ENCODE measurements around the gene MAP1B. TPM values are rescaled to one million over a fixed set of nuclear protein-coding genes. Genes with fewer than 3 reads are reported as not detected.

The MAP1B gene
- total RNA-seq, 1 experiment from 2014 or later = 45.2 TPM

DNA sequence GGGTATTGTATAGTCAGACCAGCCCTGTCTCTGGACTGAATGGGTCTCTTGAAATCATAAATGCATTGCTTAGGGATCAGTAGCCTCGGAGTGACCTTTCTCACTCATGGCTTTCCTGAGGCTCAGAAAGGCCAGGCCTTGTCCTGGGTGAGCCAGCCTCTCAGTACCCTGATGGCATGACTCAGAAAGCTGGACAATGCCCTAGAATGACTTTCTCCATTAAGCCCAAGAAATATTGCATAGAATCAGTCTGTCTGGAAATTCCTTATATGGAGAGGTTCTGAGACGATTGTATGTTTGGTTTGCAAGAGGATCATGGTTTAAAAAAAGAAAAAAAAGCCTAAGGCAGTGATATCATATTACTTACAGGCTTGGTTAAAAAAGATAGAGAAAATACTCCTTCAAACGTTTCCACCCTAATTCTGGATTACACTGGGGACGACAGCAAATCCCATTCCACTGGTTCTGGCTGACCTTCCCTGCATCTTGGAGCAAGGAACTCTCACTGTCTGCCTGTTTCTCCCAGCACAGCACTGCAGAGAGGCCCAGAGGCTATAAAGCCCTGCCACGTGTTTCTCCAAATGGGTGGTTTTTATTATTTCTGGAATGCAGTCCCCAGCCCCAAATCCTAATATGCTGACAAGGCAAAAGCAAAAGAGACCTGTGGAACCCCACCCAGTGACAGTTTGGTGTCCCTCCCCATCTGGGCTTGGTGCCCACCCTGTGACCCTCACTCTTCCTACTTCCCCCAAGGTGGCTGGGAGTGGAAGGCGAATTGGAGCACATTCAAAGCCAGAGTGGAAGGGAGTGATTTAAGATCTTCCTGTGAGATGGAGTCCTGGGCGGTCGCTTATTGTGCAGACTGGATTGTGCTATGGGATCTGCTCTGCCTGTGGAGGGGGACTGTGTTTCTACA lies 34.4 kb downstream of the MAP1B start:
- no peak overlapping the region for H3K4me3 ChIP-seq
- H3K36me3 ChIP-seq = peaks cover 64% of the 10 kb centered on the region
- DNase-seq = peak; percentile 89
- no peaks in the 10 kb centered on the region for H3K27me3 ChIP-seq
- H3K9me3 ChIP-seq = no peaks in the 10 kb centered on the region

DNA sequence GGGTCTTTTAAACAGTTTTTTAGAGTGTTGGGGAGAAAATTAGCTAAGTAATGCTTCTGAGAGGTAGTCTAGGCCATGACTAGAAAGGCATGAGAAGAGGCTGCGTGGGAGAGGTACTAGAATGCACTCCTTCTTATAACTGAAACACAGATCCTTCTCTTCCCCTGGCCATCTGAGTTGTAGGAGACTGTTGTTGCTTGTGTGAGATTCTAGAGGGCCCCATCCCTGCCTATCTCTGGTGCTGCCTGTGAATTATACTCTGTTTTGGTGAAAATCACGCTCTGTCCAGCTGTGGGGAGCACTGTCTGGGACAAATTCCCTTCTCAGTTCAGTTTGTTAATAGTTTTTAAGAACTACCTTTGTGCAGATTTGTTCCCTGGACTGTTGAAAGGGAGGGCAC lies 37.5 kb downstream of the MAP1B start:
- H3K9me3 ChIP-seq = no peaks in the 10 kb centered on the region
- no peak overlapping the region for H3K4me3 ChIP-seq
- no peaks in the 10 kb centered on the region for H3K27me3 ChIP-seq
- peaks cover 80% of the 10 kb centered on the region for H3K36me3 ChIP-seq
- DNase-seq = no peak

DNA sequence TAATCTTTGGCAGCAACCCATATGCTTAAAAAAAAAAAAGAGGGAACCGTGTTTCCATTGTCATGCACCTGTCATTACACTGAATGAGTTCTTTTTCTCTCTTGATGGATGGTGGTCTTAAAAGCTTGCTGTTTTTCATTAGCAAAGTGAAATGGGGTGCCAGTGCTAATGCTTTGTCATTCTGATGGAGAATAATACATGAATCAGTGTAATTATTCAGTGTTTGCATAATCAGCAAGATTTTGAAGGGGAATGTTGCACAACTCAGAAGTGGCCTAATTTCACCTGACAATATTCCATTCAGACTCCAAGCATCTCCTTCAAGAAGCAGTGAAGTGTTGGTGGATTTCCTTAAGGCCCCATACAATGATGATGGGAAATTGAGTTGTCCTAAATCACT lies 38.1 kb downstream of the MAP1B start:
- no peaks in the 10 kb centered on the region for H3K9me3 ChIP-seq
- H3K27me3 ChIP-seq = no peaks in the 10 kb centered on the region
- no peak overlapping the region for H3K4me3 ChIP-seq
- DNase-seq = no peak
- H3K36me3 ChIP-seq = peaks cover 79% of the 10 kb centered on the region

DNA sequence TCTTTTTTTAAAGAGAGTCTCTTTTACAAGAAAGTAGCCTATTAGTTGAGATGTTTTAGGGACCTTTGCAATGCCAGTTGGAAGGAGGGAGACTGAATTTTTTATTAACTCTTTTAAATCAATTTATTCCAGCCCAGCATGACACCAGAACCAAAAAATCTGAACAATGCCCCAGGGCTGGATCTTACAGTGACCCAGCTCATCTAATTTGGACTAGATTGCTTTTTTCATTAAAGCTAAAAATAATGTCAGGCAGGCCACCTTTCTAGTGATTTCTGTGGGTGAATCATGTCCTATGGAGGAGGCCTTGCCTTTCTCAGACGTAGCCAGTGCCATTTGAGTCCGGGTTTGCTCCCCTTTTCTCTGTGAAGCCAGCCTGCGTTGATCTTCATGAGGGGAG lies 38.8 kb downstream of the MAP1B start:
- peaks cover 79% of the 10 kb centered on the region for H3K36me3 ChIP-seq
- no peak overlapping the region for H3K4me3 ChIP-seq
- no peak for DNase-seq
- H3K9me3 ChIP-seq = no peaks in the 10 kb centered on the region
- H3K27me3 ChIP-seq = no peaks in the 10 kb centered on the region

DNA sequence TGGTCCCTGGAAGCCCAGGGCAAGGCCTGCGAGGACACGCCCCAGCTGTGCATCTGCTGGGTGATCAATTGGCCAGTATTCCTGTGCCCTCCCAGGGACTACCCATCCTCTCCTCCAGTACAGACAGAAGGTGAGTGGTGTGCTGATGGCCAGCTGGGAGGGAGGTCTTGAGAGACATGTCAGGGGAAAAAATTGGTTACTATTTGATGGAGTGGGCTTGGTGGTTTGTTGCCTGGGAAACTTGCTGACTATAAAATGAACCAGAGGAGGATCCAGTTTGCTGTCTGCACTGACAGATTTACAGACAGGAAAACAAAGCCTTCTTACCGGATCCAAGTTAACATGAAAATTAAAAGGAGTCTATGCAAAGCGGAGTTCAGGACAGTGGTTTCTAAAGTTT lies 40.3 kb downstream of the MAP1B start:
- Histone ChIP-seq H3K4me3 (no peak overlapping the region), H3K36me3 (peaks cover 80% of the 10 kb centered on the region), H3K9me3 (no peaks in the 10 kb centered on the region), H3K27me3 (no peaks in the 10 kb centered on the region)
- no peak for DNase-seq

DNA sequence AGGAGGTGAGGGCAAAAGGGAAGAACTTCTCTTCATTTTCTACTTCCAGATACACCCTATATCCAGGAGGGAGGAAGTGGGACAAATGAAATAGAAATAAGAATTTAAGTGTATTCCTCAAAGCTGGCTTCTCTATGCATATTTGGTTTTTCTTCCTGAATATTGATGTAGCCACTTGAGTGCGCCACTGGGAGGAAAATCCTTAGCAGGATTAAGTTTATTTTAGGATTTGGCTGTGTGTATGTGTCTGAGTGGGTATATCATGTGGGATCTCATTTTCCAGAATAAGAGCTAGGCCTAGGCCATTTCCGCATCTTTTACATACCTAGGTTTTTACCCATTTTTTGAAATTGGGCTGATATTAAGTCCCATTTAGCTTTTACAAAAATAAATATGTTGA lies 42.5 kb downstream of the MAP1B start:
- H3K9me3 ChIP-seq = no peaks in the 10 kb centered on the region
- H3K27me3 ChIP-seq = no peaks in the 10 kb centered on the region
- H3K36me3 ChIP-seq = peaks cover 75% of the 10 kb centered on the region
- H3K4me3 ChIP-seq = no peak overlapping the region
- no peak for DNase-seq

DNA sequence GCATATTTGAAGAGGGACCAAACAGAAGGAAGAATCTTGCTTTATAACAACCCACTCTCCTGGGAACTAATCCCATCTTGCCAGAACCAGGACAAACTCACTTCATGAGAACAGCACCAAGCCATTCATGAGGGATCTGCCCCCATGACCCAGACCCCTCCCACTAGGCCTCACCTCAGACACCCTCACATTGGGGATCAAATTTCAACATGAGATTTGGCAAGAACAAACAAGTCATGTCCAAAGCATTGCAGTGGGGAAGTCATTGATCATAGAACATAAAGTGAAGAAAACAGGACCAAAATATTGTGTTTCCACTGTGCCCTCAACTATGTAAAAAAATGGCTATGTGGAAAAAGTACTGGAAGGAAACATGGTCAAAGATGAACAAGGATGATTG lies 43.9 kb downstream of the MAP1B start:
- H3K4me3 ChIP-seq = no peak overlapping the region
- peak; percentile 19 for DNase-seq

DNA sequence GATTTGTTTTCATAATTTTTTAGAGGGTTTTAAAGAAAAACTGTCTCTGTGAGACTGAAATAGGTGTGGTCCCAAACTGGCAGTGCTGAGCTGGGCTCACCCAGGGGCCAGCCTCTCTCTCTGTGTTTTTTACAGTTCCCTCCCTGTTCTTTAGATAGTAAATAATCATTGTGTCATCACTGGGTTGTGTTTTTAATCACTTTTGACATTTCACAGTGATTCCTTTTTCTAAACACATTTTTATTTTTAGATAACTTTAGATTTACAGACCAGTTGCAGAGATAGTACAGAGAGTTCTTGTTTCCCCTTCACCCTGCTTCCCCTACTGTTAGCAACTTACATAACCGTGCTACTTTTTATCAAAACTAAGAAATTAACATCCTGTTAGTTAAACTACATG lies 44.4 kb downstream of the MAP1B start:
- no peaks in the 10 kb centered on the region for H3K27me3 ChIP-seq
- H3K36me3 ChIP-seq = peaks cover 64% of the 10 kb centered on the region
- no peaks in the 10 kb centered on the region for H3K9me3 ChIP-seq
- H3K4me3 ChIP-seq = no peak overlapping the region
- peak; percentile 23 for DNase-seq

More for the DNA sequence above, 43.9 kb downstream of the MAP1B start:
- H3K27me3 ChIP-seq = no peaks in the 10 kb centered on the region
- peaks cover 69% of the 10 kb centered on the region for H3K36me3 ChIP-seq
- no peaks in the 10 kb centered on the region for H3K9me3 ChIP-seq

DNA sequence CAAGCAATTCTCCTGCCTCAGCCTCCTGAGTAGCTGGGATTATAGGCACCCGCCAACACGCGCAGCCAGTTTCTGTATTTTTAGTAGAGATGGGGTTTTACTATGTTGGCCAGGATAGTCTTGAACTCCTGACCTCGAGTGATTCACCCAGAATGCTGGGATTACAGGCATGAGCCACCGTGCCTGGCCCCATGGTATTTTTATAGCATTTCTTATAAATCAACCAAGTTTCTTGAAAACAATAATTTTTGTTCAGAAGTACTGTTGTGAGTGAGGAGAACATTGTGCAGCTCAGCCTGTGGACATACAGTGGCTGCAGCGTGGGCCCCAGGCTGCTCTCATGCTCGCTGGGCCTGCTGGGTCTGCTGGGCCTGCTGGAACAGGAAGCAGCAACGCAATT lies 45.3 kb downstream of the MAP1B start:
- H3K9me3 ChIP-seq = no peaks in the 10 kb centered on the region
- no peak overlapping the region for H3K4me3 ChIP-seq
- H3K27me3 ChIP-seq = no peaks in the 10 kb centered on the region
- peak; percentile 71 for DNase-seq
- peaks cover 61% of the 10 kb centered on the region for H3K36me3 ChIP-seq

DNA sequence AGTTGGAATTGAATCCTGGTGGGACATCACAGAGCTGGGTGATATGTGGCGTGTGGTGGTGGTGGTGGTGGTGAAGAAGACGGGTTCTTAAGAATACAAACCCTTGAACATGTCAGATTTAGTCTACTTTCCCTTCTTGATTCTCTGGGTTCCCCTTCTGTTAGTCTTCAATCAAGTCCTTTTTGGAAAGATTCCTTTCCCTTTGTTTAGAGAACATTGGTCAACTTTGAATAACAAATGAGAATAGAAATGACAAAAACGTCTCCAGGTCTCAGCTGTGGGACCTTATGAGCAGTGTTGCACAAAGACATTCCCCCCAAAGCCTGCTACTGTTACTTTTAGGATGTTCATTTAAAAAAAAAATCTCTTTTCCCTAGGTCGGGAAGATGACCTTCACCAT lies 46.3 kb downstream of the MAP1B start:
- Histone ChIP-seq H3K36me3 (peaks cover 60% of the 10 kb centered on the region), H3K9me3 (no peaks in the 10 kb centered on the region), H3K4me3 (no peak overlapping the region), H3K27me3 (no peaks in the 10 kb centered on the region)
- DNase-seq = no peak

DNA sequence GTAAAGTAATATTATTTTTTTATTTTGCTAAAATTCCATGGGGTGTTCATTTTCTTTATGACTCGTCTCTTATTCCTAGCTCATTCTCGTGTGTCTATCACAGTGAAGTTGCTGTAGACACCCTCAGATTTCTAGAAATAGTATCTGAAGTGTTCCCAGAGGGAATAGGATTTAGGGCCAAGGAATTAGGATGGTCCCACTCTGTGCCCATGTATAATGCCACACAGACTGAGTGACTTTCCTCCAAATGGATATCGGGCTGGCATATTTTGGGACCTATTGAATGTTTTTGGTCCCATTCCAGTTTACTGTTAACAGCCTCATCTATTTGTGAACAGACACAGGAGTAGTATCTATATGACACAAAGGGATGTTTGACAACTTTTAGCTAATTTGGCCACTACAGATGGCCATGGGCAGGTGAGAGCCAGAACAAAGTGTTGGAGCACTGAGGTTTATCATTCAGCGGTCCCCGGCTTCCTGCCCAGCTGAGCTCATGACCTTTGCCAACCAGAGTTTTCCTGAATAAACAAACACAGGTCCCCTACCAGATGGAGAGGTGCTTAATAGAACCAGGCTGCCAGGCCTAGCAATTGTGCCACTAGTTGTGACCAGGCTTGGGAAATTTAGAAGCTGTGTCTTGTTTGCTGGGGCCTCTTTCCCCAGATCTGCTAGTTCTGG lies 46.9 kb downstream of the MAP1B start:
- DNase-seq = no peak
- Histone ChIP-seq H3K36me3 (peaks cover 60% of the 10 kb centered on the region), H3K27me3 (no peaks in the 10 kb centered on the region), H3K4me3 (no peak overlapping the region), H3K9me3 (no peaks in the 10 kb centered on the region)

DNA sequence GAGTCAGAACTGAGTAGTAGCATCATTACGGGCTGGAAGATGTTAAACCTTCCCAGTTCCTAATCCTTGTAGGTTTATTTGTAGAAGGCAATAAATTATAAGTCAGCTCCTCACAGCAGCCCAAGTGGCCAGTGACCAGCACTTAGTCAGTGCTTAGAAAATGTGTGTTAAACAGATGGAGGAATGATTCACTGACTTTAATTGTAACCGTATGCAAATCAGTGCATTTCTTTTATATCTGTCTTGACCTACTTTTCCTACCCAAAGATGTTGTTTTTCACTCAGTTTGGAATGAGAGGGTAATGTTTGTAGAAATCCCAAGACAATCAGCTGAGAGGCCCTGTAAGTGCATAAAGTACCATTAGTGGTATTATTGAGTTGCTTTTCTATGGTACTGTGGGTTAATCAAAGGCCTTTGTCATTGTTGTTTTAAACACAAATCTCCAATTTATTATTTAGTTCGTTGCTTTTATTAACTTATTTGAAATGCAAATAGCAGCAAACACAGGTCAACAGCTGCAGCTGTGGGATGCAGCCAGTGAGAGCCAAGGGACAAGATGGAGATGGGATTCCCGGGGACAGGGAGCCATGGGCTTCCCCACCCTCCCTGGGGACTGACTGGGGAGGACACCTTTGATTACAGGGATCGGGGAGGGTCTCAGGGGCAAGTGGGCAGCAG lies 49.8 kb downstream of the MAP1B start:
- H3K9me3 ChIP-seq = no peaks in the 10 kb centered on the region
- no peaks in the 10 kb centered on the region for H3K27me3 ChIP-seq
- DNase-seq = peak; percentile 86
- H3K36me3 ChIP-seq = peaks cover 35% of the 10 kb centered on the region
- no peak overlapping the region for H3K4me3 ChIP-seq

DNA sequence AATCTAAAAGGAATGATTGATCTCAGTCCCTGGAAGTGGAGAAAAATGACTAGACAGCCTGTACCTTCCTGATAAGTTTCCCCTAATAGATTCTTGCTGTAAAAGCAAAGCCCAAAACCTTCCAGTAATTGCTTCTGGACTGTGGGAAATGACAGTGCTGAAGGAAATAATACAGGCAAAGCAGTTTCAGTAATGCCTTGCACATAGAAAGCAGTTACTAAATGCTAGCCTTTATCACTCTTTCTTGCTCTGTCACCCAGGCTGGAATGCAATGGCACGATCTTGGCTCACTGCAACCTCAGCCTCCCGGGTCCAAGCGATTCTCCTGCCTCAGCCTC lies 50.3 kb downstream of the MAP1B start:
- Histone ChIP-seq H3K4me3 (no peak overlapping the region), H3K27me3 (no peaks in the 10 kb centered on the region), H3K9me3 (no peaks in the 10 kb centered on the region), H3K36me3 (peaks cover 34% of the 10 kb centered on the region)
- DNase-seq = no peak

DNA sequence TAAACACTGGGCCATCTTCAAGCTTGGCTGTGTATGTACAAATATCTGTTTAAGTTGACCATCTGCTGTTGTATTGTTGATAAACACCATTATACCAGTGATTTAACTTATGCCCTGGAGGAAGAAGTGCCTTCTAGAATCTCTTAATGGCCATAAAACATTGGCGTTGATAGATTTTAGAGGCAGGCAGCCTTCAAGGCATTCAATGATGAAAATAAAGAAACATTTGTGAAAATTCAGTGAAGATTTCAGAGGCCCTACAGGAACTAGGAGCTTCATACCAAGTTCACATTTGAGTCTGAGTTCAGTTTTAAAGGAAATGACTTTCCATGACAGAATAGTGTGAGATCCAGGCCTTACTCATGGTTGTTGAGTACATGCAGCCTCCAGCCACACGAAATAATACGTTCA lies 52.2 kb downstream of the MAP1B start:
- Histone ChIP-seq H3K9me3 (no peaks in the 10 kb centered on the region), H3K27me3 (no peaks in the 10 kb centered on the region), H3K36me3 (peaks cover 25% of the 10 kb centered on the region), H3K4me3 (no peak overlapping the region)
- no peak for DNase-seq

DNA sequence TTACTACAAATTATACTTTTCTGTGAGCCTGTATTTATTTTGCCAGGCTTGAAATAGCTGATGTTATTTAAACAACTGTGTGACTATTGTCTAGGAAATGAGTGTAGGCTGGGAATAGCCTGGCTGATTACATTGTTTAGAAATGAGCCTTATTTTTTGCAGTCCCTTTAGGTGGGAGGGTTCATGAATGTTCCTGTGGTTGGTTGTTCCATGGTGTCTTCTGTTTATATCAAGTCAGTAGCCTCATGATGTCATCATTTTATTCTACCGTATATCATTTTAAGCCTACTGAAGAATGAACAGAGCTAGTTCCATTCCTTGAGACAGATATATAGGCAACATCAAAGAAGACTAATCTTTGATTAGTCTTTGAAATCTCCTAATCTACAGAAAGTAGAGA lies 53.1 kb downstream of the MAP1B start:
- Histone ChIP-seq H3K27me3 (no peaks in the 10 kb centered on the region), H3K36me3 (peaks cover 27% of the 10 kb centered on the region), H3K4me3 (no peak overlapping the region), H3K9me3 (no peaks in the 10 kb centered on the region)
- DNase-seq = peak; percentile 37

DNA sequence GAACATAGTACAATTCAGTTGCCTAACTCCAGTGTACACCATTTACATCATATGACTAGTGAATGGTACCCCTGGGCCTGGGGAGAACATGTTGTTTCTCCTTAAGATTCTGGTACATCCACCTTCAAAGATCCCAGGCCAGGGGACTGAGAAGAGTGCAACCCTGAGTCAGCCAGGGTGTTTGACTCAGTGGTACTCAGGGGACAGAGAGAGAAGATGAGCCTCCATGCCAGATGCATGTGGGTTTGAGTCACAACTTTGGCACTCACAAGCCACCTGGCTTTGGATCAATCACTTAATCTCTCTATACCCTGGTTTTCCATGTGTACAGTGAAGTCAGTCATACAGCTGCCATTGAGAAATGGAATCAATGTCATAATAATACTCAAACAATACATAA lies 53.7 kb downstream of the MAP1B start:
- Histone ChIP-seq H3K36me3 (peaks cover 27% of the 10 kb centered on the region), H3K9me3 (no peaks in the 10 kb centered on the region), H3K27me3 (no peaks in the 10 kb centered on the region), H3K4me3 (no peak overlapping the region)
- DNase-seq = peak; percentile 72

DNA sequence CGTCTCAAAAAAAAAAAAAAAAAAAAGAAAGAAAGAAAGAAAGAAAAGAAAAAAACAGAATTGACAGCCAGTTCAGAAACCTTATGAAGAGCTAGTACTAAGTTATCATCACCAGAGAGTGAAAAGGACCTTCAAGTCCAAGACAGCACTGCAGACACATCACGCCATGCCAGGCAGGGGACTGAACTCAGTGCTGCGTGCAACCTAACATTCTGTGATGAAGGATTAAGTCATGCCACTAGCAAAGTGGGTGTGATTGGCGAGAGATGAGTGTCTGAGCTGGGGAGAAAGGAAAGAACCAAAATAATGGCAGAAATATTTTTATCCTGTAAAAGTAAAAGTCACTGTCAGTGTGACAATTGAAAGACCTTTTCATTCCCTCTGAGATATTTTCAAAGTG lies 54.7 kb downstream of the MAP1B start:
- Histone ChIP-seq H3K9me3 (no peaks in the 10 kb centered on the region), H3K4me3 (no peak overlapping the region), H3K27me3 (no peaks in the 10 kb centered on the region), H3K36me3 (peaks cover 32% of the 10 kb centered on the region)
- DNase-seq = no peak
